Kidney (tissue), 14 donors: ENCODE measurements around the gene NFIA. TPM values are rescaled to one million over a fixed set of nuclear protein-coding genes. Genes with fewer than 3 reads are reported as not detected.
A peak's percentile ranks its signal among the peaks of the same experiment; 100 is the strongest.

ENCODE experiments used
- DNase-seq, 5 donors: peaks; one replicate each; pipeline ENCODE4 v3.0.0-alpha.2; 2013 to 2020
- FAIRE-seq: peaks from 2 replicates; lab custom pipeline; 2012; peaks lifted over from hg19 to GRCh38; lab: Jason Lieb, UNC
- H3K27ac ChIP-seq, 2 donors: one replicate each; pipeline ENCODE4 v1.7.0; 2013; ENCODE audit warnings: low read depth in 2 of 2, low read length in 2 of 2, inconsistent platforms in 1 of 2
- H3K27me3 ChIP-seq: one replicate; pipeline ENCODE4 v1.7.1; 2013; ENCODE audit warnings: low read length, inconsistent platforms; ENCODE audit not compliant: control insufficient read depth, insufficient read depth
- H3K36me3 ChIP-seq, 3 donors: one replicate each; pipeline versions ENCODE4 v1.7.0 to v1.7.1; 2013; ENCODE audit warnings: low read length in 3 of 3, control low read depth in 1 of 3, inconsistent platforms in 1 of 3; ENCODE audit not compliant: insufficient read depth in 3 of 3, control insufficient read depth in 2 of 3
- H3K4me1 ChIP-seq, 3 donors: one replicate each; pipeline versions ENCODE4 v1.7.0 to v1.7.1; 2013; ENCODE audit warnings: low read length in 3 of 3, inconsistent platforms in 1 of 3, low read depth in 1 of 3; ENCODE audit not compliant: control insufficient read depth in 2 of 3, insufficient read depth in 2 of 3
- H3K4me3 ChIP-seq, 3 donors: one replicate each; pipeline versions ENCODE4 v1.7.0 to v1.8.1; 2013; ENCODE audit warnings: low read length in 3 of 3, control low read depth in 1 of 3, inconsistent platforms in 1 of 3
- H3K9ac ChIP-seq, 3 donors: one replicate each; pipeline versions ENCODE4 v1.7.0 to v1.7.1; 2013; ENCODE audit warnings: low read length in 3 of 3, control low read depth in 1 of 3, inconsistent platforms in 1 of 3
- H3K9me3 ChIP-seq, 3 donors: one replicate each; pipeline versions ENCODE4 v1.7.0 to v1.7.1; 2013; ENCODE audit warnings: low read length in 3 of 3, control low read depth in 1 of 3, inconsistent platforms in 1 of 3; ENCODE audit not compliant: control insufficient read depth in 2 of 3, insufficient read depth in 1 of 3
- CTCF ChIP-seq: IDR thresholded peaks from 3 replicates; pipeline ENCODE4 v1.5.1; 2012; ENCODE audit warnings: mild to moderate bottlenecking, moderate library complexity, borderline replicate concordance; ENCODE audit not compliant: insufficient read depth; ENCODE audit errors: extremely low read depth
- intact Hi-C: fragments of 100-400 bp; cut with DNase I; formaldehyde crosslinking; loops from one replicate; pipeline ENCODE4 v1.11.1; 2022
- polyA plus RNA-seq: library from polyadenylated mRNA; stranded (reverse); fragments of 350-450 nt; fragmentation: Illumina TruSeq; extraction: RNeasy Lipid Tissue Mini Kit (QIAGEN cat#74804); gene quantifications from one replicate; pipeline ENCODE4 v1.2.3, GENCODE V29; 2014; ENCODE audit warnings: low read depth, low replicate concordance; ENCODE audit not compliant: insufficient read depth
- total RNA-seq: library from RNA; stranded (reverse); fragmentation: NEBNext Ultra II Directional; extraction: Animal tissue kit (Norgen Biotek cat#: 25700); gene quantifications from one replicate; pipeline ENCODE4 v1.2.1, GENCODE V29; 2021
- donor health status: control.
- donor health status: control.
- donor health status: control.
- donor health status: control.
- donor health status: control.
- donor health status: DM: yes; HTN: yes; CAD: no.
- donor health status: Normal renal cell carcinoma (clear cell type).

The NFIA gene
- total and polyA plus RNA-seq, 2 donors from 2014 or later, result 4.8 to 87.5 TPM

DNA sequence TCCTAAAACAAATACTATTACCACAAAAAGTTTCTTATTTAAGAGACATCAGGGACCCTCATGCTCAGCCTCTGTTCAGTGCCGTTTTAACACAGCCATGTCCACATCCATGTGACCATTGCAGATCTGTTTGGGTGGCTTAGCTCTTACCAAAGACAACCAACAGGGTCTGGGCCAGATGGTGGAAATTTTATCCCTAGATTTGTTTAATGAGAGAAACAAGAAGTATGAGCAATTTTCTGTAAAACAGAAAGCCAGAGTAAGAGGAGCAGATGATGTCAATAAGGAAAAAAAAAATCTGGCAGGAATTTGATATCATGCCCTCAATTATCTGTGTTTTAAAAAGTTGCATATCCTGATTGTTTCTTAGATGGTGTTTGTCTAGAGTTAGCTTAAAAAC is 342.7 kb downstream of the NFIA start:
- Histone ChIP-seq H3K4me3 (no peak overlapping the region), H3K36me3 (no peaks in the 10 kb centered on the region), H3K27me3 (no peaks in the 10 kb centered on the region), H3K9ac (no peak overlapping the region), H3K27ac (no peak overlapping the region), H3K9me3 (no peaks in the 10 kb centered on the region), H3K4me1 (no peaks in the 10 kb centered on the region)
- FAIRE-seq, result no peak
- TF ChIP-seq CTCF, result no peak
- intact Hi-C loops, result no loop called here
- DNase-seq, result no peak

GRCh38 chr1:61426254-61426653 is 343.9 kb downstream of the NFIA start:
- Histone ChIP-seq H3K4me3 (no peak overlapping the region), H3K9ac (no peak overlapping the region), H3K36me3 (no peaks in the 10 kb centered on the region), H3K27ac (no peak overlapping the region), H3K27me3 (no peaks in the 10 kb centered on the region), H3K9me3 (no peaks in the 10 kb centered on the region), H3K4me1 (no peaks in the 10 kb centered on the region)
- no peak for TF ChIP-seq CTCF
- peak in 3 of 5 donors; percentile 50 to 75 (median 58) for DNase-seq
- intact Hi-C loops, result no loop called here
- no peak for FAIRE-seq

DNA sequence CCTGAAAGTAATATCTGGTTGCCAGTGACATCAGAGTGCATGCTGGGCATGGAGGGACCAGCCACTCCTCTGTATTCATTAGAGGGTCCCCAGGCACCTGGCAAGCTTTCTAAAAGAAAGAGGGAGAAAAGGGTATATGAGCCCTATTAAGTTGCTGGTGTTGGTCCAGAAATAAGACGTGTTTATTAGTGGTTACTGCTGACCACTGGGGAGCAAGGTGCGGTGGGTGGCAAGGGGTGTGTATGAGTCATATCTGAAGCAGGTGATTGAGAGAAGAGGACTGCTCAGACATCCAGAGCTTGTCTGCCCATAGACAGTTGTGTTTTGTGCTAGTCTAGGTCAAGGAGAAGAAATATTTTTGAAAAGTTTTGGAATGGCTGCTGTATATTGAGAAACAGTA is 344.5 kb downstream of the NFIA start:
- no peak for FAIRE-seq
- H3K4me3 ChIP-seq, result no peak overlapping the region
- H3K9ac ChIP-seq, result no peak overlapping the region
- intact Hi-C loops, result no loop called here
- no peaks in the 10 kb centered on the region for H3K9me3 ChIP-seq
- H3K27me3 ChIP-seq, result no peaks in the 10 kb centered on the region
- H3K27ac ChIP-seq, result no peak overlapping the region
- no peaks in the 10 kb centered on the region for H3K4me1 ChIP-seq
- no peak for TF ChIP-seq CTCF
- no peak for DNase-seq
- H3K36me3 ChIP-seq, result no peaks in the 10 kb centered on the region

GRCh38 chr1:61427510-61427909 is 345.1 kb downstream of the NFIA start:
- H3K4me1 ChIP-seq, result no peaks in the 10 kb centered on the region
- no peaks in the 10 kb centered on the region for H3K9me3 ChIP-seq
- H3K36me3 ChIP-seq, result no peaks in the 10 kb centered on the region
- H3K4me3 ChIP-seq, result no peak overlapping the region
- no peaks in the 10 kb centered on the region for H3K27me3 ChIP-seq
- no peak for TF ChIP-seq CTCF
- no peak overlapping the region for H3K9ac ChIP-seq
- intact Hi-C loops, result no loop called here
- DNase-seq (peak in 3 of 5 donors; percentile 44 to 74 (median 66)), FAIRE-seq (no peak)
- H3K27ac ChIP-seq, result no peak overlapping the region
